Measurements from ENCODE around the gene RPL10A. TPM values are rescaled to one million over a fixed set of nuclear protein-coding genes. Genes with fewer than 3 reads are reported as not detected.
A peak's percentile ranks its signal among the peaks of the same experiment; 100 is the strongest.

Gene RPL10A
- polyA plus RNA-seq, 10 donors = 2,154 to 2,746 (median 2,479) TPM

DNA sequence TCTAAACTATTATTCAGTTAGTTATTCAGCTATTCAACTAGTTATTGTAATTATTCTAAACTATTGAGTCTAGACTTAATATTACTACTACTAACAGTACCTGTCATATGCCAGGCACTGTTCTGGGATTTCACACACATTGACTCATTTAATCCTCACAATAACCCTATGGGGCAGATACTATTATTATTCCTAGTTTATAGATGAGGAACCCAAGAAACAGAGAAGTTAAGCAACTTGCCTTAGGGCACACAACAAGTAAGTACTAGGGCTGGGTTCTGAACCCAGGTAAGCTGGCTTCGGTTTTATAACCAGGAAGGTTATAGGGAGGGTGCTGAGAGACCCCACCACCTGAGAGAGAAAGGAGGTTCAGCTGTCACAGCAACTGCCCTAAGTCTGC lies 20.9 kb downstream of the RPL10A start:
- no peak for DNase-seq

DNA sequence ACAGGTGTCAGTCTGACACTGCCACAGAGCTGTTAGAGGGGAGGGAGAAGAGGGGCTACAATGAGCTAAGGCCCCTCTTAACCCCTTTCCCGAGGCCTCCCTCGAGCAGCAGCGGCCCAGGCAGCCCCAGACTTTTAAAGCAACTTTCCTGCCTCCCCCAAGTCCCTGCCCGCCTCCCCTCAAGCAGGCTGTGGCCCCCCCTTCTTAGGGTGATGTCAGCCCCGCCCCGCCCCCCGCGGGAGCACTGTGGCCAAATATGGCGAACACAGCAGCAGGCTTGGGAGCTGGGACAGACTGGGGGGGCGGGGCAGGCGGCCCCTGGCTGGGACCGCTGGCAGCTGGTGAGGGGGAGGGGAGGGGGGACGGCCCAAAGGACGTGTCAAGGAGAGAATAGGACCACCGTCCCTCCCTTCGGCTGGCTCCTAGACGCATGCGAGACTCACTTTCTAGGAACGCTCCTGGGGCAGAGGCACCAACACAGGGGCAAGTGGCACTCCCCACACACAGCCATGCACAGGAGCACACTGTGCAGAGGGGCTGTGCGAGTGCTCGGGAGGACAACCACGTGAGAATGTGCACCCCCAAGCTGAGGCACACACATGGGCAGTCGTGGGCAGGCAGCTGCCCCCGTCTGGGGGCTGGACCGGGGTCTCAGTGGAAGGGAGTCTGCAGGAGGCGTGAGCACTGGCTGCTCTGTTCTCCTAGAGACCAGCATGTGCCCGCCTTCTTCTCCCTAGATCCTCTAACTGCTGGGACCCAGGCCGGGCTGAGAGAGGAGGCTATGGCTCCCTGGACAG lies 22.0 kb downstream of the RPL10A start:
- DNase-seq = peak; percentile 79 to 93 (median 91)

DNA sequence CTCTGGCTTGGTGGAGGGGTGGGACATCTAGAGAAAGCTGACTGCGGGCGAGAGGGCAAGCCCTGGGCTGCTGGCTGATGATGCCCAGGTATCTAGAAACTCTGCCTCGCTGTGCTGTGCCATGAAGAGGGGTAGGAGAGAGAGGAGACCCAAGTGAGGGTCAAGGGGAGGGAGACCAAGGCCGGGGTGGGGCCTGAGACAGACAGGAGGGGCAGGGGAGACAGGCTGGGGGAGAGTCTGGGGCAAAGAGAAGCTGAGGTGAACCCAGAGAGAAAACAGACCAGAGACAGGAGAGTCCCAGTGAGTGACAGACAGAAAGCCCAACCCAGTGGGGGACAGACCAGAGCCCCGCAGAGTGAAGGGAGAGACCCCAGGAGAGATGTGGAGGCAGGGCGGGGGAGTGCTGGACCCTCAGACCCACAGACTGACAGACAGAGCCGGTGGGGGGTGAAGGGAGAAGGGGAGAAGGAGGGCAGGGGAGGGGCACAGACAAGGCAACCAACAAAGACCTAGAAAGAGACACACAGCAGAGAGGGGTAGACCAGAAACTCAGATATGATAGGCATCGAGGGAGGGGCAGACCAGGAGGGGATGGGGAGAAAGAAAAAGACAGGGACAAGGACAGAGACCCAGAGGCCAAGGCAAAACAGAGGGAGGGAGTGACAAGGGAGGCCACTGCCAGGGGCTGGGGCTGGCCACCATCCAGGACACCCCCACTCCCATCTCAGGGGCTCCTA lies 22.8 kb downstream of the RPL10A start:
- no peak for DNase-seq

DNA sequence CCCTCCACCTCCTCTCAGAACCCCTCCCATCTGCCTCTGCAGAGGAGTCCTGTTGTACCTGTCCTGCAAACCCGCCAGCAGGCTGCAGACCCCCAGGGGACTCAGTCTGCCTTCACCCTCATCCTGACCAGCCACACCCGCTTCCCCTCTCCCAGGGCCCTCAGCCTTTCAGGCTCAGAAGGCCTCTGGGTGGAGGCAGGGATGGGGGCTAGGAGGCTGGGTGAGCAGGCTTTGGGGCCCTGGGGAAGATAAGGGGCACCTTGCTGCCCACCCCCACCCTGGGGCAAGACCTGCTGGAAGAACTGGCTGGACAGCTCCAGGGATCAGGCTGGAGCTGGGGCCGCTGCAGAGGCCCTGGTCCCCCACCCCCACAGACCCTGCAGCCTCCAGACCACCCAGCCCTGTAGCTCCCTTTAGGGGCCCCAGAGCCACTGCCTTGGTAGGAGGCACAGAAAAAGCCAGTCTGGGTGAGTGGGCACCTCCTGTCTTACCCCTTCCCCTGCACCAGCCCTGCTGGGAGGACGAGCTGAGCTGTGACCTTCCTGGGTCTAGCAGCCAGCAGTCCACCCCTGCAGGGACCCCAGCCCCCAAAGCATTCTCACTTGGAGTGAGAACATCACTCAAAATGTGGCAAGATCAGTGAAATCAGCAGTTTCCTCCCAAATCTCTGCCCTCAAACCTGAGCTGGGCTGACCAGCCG lies 23.5 kb downstream of the RPL10A start:
- DNase-seq = no peak

DNA sequence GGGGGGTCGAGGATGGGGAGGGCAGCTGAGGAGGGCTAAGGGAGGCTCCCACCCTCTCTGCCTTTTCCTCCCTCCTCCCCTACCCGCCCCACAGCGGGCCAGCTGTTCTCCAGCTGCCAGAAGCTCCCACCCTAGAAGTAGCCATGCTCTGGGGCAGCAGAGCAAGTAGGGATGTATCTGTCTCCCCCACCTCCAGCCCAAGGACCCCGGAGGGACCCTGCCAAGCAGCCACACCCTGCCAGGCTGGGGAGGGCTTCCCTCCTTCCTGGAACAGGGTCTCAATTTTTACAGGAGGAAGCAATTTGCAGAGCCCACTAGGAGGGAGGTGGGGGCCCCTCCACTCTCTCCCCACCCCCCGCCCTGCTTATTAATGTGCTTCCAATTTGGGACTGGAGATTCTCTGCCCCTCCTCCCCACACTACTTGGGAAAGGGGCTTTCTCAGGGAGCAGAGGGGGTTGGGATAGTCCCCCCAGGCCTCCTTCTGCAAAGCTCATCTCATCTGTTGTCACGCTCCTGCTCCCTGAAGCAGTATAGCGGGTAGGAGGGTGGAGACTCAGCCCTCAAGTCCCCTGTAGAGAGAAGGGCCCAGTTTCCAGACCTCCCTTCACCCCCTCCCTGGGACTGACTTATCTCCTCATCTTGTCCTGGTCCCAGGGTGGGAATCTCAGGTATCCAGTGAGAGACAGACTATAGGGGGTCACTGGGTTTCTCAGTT lies 24.2 kb downstream of the RPL10A start:
- DNase-seq = peak in 1 of 3 donors; percentile 80

DNA sequence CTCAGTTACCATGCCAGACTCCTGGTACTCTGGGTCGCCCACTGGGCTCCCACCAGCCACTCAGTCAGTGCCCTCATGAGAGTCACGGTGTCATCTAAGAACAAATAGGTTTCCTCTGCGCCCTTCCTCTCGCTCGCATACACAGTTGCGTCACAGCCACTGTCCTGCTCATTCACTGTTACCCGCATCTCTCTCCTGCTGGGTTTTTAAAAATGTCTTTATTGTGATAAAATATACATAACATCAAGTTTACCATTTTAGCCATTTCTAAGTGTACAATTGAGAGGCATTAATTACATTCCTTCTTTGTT lies 24.7 kb downstream of the RPL10A start:
- no peak for DNase-seq

DNA sequence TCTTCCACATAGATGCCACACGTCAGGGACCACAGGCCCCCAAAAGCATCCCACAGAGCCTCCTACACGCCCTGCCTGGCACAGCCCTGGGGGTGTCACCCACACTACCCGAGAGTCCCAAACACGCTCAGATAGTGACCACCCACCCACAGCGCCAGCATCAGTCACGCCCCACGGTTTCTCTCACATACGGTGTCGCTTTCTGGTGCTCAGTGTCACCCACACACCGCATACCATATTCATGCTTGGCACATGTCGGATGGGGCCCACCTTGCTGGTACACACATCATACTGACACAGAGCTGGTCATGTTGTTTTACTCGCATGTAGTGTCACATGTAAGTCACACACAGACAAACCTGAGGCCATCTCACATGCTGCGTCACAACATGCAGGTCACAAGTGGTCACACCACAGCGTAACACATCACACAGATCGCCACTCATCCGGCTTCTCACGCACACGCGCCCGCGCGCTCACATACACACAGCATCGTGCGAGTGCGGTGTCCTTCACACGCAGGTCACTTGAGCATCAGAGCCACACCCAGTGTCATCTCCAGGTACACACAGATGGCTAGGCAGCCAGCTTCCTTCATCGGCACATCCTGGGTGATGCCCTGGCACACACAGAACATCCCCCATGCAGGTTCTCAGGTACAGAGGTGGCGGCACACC lies 25.2 kb downstream of the RPL10A start:
- DNase-seq = no peak

DNA sequence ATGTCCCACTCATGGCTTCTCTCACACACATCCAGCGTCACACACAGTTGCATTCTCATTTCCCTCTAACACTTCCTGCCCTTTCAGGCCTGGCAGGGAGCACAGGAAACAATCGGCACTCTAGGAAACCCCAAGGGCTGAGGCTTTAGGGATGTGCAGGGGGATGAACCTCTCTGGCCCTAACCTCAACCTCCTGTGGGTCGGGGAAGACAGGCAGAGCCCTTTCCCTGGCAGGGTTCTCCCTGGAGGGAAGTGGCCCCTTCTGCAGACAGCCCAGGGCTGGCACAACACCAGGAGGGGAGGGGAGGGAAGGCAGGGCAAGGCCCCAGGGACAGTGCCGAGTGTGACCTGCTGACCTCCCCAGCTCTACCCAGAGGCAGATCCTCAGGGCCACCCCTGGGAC lies 26.0 kb downstream of the RPL10A start:
- DNase-seq = no peak

DNA sequence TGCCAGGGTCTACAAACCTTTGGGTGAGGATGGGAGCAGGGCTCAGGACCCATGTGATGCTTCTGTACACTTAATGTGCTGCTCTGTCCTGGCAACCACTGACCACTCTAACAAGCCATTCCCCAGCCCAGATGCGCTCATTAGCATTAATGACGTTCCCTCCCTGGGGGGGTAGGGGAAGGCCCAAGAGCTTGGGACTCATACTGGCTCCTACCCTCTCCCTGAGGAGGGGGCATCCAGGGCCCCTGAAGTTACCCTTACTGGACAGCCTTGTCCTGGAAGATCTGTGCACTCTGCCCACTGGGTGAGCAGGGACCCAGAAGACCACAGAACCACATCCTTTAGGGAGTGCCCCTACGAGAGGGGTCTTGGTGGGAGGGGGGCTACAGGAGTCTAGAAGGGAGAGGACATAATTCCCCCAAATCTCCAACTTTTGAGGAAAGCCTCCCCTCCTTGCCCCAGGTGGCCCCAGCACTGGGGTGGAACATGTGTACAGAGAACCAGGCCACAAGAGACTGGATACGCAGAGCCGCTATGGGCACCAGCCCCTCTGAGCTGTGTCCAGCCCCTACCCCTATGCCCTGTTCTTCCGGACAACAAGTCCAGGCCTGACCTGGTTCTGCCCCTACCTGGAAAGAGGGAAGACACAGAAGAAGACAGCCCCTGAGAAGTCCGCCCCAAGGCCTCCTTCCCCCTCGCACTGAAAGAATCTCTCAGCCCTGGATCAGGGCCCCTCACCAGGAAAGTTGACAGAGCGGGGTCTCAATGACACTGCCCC lies 27.2 kb downstream of the RPL10A start:
- DNase-seq = no peak

DNA sequence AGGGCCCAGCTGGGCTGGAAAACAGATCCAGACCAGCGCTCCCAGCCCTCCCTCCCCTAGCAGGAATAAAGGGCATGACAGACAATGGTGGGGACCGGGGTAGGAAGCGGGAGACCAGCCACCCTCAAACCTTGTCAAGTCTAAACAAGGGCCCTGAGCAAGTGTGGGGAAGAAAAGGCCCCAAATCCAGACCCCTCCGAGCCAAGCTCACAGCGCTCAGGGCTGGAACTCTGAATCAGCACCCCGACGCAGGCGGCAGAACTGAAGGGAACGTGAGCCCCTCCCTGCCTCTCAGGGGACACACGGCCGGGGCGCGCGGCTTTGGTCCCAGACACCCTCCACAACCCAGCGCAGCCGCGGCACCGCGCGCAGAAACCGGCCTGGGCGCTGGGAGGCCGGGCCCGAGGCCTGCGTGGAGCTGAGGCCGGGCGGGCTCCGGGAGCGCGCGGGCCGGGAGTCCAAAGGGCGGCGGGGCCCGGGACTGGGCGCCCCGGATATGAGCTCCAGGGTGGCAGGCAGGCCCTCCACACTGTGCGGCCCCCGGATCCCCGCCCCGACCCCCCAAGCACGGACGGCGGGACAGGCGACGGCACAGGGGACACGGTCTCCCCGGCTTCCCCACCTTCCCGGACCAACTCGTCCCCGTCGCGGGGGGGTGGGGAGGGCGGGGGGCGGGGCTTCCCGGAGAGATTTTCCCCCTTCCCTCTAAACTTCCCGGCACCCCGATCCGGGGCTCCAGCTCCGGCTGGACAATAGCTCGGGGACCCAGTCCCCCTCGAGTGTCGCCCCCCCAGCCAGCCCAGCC lies 28.0 kb downstream of the RPL10A start:
- peak in 2 of 3 donors; percentile 35 to 80 for DNase-seq

DNA sequence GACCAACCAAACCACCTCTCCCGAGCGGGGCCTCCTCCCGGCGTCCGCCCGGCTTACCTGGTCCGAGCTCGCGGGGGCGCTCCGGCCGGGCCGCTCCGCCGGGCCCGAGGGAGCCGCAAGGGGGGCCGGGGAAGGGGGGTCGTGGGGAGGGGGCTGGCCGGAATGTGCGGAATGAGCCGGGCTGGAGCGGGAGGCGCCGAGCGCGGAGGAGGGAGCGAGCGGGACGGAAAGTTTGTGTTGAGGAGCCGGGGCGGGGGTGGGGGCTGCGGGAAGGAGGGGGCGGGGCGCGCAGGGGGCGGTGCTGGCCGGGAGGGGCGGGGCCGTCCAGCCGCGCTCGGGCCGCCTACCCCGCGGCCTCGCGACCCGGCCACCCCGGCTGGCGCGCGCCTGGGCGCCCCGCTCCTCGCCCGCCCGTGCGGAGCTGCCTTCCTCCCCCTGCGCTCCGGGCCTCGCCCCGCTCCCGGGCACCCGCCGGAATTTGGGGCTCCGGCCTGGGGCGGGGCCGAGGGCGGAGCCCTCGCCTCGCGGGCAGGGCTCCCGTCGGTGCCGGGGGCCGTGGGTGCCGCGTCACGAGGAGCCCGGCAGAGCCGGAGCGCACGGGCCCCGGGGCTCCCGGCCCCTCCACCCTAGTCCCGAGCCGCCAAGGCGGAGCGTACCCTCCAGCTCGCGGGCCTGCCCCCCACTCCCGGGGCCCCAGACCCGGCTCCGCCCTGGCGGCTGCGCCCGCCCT lies 28.8 kb downstream of the RPL10A start, which contains the start of gene TEAD3:
TSS of gene TEAD3 (minus strand) at position 239 of the 730 bp plus-strand sequence.
- DNase-seq = peak; percentile 60 to 82 (median 71)

DNA sequence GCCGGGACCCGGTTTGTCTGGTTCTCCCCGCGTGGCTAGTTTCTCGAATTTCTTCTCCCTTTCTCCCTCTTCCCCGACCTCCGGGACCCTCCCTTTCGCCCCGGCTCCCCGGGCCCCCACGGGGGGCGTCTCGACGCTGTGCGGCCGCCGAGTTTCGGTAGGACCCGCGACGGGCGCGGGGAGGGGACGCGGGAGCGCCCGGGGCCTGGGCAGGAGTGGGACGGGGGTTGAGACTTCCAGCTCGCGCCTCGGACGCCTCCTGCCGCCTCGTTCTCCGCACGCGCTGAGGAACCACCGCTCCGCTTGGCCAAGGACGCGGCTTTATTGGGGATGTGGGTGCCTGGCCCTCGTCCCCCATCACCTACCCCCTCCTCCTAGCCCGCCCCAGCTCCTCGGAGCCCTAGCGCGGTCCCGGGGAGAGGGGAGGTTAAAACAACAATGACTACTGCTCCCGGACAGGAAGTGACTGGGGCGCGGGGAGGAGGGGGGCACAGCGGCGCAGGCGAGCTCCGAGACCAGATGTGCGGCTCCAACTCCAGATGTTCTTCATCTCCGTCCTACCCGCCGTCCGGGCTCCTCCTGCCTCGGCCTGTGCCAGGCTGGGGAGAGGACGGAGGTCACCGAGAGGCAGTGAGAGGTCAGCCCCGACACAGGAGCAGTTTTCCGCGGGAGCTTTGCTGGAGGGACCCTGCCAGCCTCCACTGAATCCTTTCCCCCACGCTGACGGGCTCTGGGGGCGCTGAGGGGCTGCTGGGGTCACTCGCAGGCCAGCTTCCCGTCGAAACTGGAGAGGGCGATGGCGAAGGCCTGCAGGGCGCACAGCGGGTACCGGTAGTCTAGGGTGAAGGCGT lies 29.6 kb downstream of the RPL10A start:
- DNase-seq = peak; percentile 52 to 94 (median 83)

DNA sequence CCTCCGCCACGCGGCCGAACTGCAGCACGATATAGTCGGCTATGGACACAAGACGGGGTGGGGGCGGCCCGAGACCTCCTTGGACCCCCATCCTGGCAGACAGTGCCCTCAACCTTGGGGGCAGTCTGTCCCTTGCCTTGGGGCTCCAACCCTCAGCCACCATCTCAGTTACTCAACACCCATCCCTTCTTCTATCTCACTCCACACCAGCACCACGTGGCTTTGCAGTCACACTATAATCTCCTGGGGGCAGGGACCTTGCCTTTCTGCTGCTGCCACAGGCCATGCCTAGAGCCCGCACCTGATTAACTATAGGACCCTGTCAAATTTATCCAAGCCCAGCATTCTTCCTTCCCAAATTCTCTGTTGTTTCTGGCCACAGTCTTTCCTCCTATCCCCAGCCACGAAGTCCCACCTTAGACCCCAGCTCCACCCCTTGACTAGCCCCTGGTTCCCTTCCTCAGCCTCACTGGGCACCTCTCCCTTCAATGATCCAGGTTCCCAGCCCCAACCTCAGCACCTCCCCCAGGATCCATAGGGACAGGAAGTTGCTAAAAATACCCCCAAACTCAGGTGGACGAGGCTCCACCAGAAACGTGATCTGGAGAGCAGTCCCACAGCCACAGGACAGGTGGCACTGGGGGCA lies 30.3 kb downstream of the RPL10A start:
- DNase-seq = no peak

DNA sequence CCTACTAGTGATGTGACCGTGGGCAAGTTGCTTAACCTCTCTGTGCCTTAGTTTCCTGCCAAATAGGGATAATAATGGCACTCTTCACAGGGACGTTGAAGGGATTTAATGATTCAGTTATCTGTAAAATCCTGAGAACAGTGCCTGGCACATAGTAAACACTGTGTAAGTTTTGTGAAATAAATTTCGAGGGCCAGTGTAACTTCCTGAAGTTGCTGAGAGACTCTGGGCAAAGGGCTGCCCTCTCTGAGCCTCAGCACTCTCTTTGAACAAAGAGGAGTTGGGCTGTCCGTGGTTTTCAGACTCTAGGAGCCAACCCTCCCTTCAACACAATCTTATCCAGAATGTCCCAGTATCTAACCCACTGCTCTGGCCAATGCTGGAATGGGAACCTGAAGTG lies 31.2 kb downstream of the RPL10A start:
- DNase-seq = no peak

DNA sequence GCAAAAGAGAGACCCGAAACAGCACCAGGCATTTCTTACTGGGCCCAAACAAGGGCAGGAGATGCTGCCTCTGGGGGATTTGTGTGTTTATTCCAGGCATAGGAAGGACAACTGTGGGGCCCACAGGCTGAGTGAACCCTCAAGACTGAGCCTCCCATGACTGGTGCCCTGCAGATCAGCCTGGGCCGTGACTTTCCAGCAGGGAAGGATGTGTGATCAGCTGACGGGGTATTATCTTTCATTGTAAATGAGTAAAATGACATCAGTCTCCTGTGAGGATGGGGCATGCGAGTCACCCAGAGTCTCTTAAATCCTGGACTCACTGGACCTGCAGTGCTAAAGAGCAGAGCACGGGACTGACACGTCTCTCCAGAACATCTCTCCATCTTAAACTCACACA lies 32.6 kb downstream of the RPL10A start:
- DNase-seq = peak in 1 of 3 donors; percentile 66

DNA sequence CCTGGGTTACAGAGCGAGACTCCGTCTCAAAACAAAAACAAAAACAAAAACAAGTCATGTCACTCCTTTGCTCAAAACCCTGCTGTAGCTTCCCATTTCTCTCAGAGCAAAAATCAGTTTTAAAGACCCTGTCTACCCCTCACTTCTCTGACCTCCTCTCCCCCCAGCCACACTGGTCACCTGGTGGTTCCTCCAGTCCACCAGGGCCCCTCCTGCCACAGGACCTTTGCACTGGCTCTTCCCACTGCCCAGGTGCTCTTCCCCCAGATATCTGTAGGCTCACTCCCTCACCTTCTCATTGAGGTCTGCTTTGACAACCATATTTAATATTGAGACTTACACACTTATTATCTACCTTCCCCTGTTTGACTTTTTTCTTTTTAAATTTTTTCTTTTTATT lies 33.6 kb downstream of the RPL10A start:
- no peak for DNase-seq

DNA sequence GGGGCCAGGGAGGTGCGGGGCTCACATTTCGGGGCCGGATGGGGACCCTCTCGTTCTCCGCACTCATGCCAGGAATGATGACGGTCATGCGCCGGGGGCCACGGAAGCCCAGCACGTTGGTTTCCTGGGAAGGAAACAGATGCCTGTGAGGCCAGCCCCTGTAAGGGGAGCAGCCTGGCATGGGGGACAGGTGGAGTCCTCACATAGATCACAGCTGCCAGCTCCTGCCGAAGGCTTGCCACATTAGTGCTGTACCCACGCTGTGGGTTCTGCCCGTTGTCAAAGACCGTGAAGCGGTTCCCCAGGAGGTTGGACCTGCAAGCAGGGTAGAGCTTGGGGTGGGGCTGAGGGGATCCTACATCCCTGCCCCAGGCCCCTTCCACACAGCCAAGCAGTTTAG lies 35.3 kb downstream of the RPL10A start:
- peak in 1 of 3 donors; percentile 51 for DNase-seq

All from muscle of back (tissue), 11 donors.